Measurements from ENCODE around the gene SATB1.
"Not testable (repeated sequence)": the region's sequence is repeated elsewhere in the genome, so short reads cannot be mapped to it uniquely, and the experiment has no call there.

The SATB1 gene

DNA sequence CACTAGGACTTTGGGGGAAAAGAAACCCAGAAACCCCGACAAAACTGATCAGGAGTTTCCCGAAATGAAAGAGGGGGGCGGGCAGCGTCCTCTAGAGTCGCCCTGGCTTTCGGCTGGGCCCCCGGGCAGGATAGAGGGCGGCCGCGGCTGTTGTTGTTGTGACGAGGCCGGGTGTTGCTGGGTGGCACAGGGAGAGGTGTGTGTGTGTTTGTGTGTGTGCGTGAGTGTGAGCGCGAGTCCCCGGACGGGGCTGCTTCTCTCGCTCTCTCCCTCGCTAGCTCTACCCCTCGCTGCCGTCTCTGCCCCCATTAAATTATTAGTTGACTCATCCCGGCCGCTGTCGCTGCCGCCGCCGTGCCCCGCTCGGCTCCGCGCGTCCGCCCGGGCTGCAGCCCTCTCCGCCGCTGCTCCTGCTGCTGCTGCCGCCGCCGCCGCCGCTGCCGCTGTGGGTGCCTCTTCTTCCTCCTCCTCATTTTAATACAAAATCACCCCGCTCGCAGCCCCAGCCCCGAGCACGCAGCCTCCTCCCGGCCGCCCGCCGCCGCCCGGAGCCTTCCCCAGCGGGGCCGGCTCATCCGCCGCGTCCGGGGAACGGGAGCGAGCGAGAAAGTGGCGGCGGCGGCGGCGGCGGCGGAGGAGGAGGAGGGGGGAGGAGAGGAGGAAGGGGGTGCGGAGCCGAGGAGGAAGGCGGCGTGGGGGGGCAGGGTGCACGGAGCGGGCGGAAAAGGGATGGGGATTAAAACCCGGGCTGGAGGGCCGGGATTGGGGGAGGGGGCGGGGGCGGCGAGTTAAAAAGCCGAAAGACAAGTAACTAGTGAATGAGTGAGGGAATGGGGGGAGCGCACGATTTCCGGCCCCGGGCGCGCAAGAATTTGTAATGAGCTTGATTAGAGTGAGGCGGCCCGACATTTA is at the start of gene SATB1:
TSS of gene SATB1 (minus strand) at position 611 of the 912 bp plus-strand sequence. CDS start 4,372 bp downstream, outside the sequence.
- H3K4me1 ChIP-seq (ENCODE audit: control insufficient read depth, insufficient read depth, low read length): peaks cover 6% of the 10 kb centered on the region
- H3K36me3 ChIP-seq (ENCODE audit: control insufficient read depth, insufficient read depth, low read length): no peaks in the 10 kb centered on the region

DNA sequence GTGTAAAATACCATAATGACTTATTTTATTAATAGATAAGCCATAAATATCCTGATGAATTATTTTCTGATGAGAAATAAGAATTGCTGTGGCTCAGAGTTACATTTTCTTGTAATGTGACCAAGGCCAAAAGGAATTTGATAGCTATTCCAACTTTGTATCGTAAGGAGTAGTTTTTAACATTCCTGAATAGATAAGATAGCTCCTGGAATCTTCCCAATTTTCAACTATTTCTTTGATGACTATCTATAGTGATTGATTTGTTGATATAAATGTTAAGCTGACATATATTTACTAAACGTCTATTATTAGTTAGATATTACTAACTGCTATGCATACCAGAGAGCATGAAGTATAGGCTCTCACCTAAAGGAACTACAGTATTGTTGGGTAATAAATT is 49.1 kb upstream of the SATB1 start:
- Histone ChIP-seq H3K36me3 (ENCODE audit: control insufficient read depth, insufficient read depth, low read length) (no peaks in the 10 kb centered on the region), H3K9ac (ENCODE audit: low read length) (no peak overlapping the region), H3K9me3 (ENCODE audit: control insufficient read depth, low read length) (no peaks in the 10 kb centered on the region), H3K4me1 (ENCODE audit: control insufficient read depth, insufficient read depth, low read length) (no peaks in the 10 kb centered on the region), H3K27me3 (ENCODE audit: control insufficient read depth, insufficient read depth, low read length) (no peaks in the 10 kb centered on the region), H3K4me3 (ENCODE audit: low read length) (no peak overlapping the region)

More for the DNA sequence above, at the start of gene SATB1:
- peak within 1 kb of the TSS; percentile 85 for H3K9ac ChIP-seq (ENCODE audit: low read length)
- peaks cover 12% of the 10 kb centered on the region for H3K27me3 ChIP-seq (ENCODE audit: control insufficient read depth, insufficient read depth, low read length)
- H3K9me3 ChIP-seq (ENCODE audit: control insufficient read depth, low read length): no peaks in the 10 kb centered on the region
- peak within 1 kb of the TSS; percentile 80 for H3K4me3 ChIP-seq (ENCODE audit: low read length)

DNA sequence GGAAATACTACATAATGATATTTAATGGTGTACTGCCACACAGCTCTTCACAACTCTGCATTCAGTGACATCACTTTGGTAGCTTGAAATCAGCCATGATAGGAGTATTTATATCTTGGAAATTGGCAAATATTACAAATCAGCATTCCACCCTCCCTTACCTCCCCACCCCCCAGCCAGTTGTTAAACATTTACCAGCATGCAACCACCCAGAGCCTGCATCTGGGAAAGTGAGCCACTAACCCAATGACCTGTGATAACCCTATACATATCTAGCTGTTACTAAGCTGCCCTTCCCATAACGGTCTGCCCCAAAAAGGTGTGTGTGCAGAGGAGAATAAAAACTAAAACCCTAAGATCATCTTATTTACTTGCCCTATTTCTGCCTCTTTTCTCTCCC is 44.6 kb upstream of the SATB1 start:
- no peaks in the 10 kb centered on the region for H3K36me3 ChIP-seq (ENCODE audit: control insufficient read depth, insufficient read depth, low read length)
- H3K9ac ChIP-seq (ENCODE audit: low read length): no peak overlapping the region
- no peak overlapping the region for H3K4me3 ChIP-seq (ENCODE audit: low read length)
- H3K27me3 ChIP-seq (ENCODE audit: control insufficient read depth, insufficient read depth, low read length): no peaks in the 10 kb centered on the region
- no peaks in the 10 kb centered on the region for H3K9me3 ChIP-seq (ENCODE audit: control insufficient read depth, low read length)
- no peaks in the 10 kb centered on the region for H3K4me1 ChIP-seq (ENCODE audit: control insufficient read depth, insufficient read depth, low read length)

DNA sequence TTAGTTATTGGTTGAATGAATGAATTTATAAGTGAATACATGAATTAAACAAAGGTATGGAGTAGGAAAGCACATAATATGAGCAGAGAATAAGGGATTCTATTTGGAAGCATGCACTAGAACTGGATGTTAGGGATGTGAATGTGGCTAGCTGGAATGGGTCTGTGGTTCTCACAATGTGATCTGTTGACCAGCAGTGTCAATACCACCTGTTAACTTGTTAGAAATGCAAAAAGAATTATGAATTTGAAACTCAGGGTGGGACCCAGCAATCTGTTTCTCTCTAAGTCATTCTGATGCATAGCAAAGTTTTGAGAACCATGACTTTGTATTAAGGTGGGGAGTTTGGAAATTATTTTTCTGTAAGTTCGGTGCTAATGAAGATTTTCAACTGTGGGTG is 41.0 kb upstream of the SATB1 start:
- no peaks in the 10 kb centered on the region for H3K36me3 ChIP-seq (ENCODE audit: control insufficient read depth, insufficient read depth, low read length)
- no peaks in the 10 kb centered on the region for H3K27me3 ChIP-seq (ENCODE audit: control insufficient read depth, insufficient read depth, low read length)
- no peaks in the 10 kb centered on the region for H3K4me1 ChIP-seq (ENCODE audit: control insufficient read depth, insufficient read depth, low read length)
- no peaks in the 10 kb centered on the region for H3K9me3 ChIP-seq (ENCODE audit: control insufficient read depth, low read length)
- H3K4me3 ChIP-seq (ENCODE audit: low read length): no peak overlapping the region
- no peak overlapping the region for H3K9ac ChIP-seq (ENCODE audit: low read length)

DNA sequence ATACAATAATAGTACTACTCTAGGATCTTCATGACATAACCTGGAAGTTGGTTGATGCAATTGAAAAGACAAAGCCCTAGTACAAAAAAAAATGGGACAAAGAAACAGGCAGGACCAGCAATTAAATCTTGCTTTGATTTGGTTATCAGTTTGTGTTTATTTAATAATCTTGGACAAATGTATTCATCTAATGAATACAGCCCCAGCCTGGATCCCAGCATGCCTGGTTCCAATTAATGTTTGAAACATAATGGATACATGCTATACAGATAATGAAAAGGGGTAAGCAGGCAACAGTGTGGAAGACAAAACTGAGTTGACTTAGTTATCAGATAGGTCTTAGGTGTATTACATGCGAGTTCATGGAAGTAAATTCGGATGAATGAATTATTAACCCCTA is 29.6 kb upstream of the SATB1 start:
- Histone ChIP-seq H3K4me3 (ENCODE audit: low read length) (no peak overlapping the region), H3K36me3 (ENCODE audit: control insufficient read depth, insufficient read depth, low read length) (no peaks in the 10 kb centered on the region), H3K4me1 (ENCODE audit: control insufficient read depth, insufficient read depth, low read length) (no peaks in the 10 kb centered on the region), H3K9ac (ENCODE audit: low read length) (no peak overlapping the region), H3K9me3 (ENCODE audit: control insufficient read depth, low read length) (no peaks in the 10 kb centered on the region), H3K27me3 (ENCODE audit: control insufficient read depth, insufficient read depth, low read length) (no peaks in the 10 kb centered on the region)

DNA sequence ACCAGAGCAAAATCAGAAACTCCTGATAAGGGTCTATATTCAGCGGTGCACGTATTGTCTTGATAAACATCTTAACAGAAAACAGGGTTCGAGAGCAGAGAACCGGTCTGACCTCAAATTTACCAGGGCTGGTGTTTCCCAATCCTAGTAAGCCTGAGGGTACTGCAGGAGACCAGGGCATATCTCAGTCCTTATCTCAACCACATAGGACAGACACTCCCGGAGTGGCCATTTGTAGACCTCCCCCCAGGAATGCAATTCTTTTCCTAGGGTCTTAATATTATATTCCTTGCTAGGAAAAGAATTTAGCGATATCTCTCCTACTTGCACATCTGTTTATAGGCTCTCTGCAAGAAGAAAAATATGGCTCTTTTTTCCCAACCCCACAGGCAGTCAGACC is 24.5 kb upstream of the SATB1 start:
- H3K27me3 ChIP-seq (ENCODE audit: control insufficient read depth, insufficient read depth, low read length): peaks cover 25% of the 10 kb centered on the region
- not testable (repeated sequence) for H3K4me3 ChIP-seq (ENCODE audit: low read length); H3K36me3 ChIP-seq (ENCODE audit: control insufficient read depth, insufficient read depth, low read length); H3K9ac ChIP-seq (ENCODE audit: low read length); H3K9me3 ChIP-seq (ENCODE audit: control insufficient read depth, low read length); H3K4me1 ChIP-seq (ENCODE audit: control insufficient read depth, insufficient read depth, low read length)

DNA sequence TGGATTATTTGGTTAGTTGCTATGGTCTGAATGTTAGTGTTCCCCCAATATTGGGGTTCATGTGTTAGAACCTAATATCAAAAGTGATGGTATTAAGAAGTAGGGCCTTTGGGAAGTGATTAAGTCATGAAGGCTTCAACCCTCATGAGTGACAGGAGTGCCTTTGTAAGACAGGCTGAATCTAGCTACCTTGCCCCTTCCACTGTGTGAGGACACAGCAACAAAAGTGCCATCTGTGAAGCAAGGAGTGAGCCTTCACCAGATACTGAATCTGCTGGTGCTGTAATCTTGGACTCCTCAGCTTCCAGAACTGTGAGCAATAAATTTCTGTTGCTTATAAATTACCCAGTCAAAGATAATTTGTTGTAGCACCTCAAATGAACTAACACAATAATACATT is 22.6 kb upstream of the SATB1 start:
- Histone ChIP-seq H3K4me1 (ENCODE audit: control insufficient read depth, insufficient read depth, low read length) (peaks cover 12% of the 10 kb centered on the region), H3K4me3 (ENCODE audit: low read length) (no peak overlapping the region), H3K27me3 (ENCODE audit: control insufficient read depth, insufficient read depth, low read length) (peaks cover 44% of the 10 kb centered on the region), H3K9me3 (ENCODE audit: control insufficient read depth, low read length) (no peaks in the 10 kb centered on the region), H3K9ac (ENCODE audit: low read length) (no peak overlapping the region), H3K36me3 (ENCODE audit: control insufficient read depth, insufficient read depth, low read length) (no peaks in the 10 kb centered on the region)

DNA sequence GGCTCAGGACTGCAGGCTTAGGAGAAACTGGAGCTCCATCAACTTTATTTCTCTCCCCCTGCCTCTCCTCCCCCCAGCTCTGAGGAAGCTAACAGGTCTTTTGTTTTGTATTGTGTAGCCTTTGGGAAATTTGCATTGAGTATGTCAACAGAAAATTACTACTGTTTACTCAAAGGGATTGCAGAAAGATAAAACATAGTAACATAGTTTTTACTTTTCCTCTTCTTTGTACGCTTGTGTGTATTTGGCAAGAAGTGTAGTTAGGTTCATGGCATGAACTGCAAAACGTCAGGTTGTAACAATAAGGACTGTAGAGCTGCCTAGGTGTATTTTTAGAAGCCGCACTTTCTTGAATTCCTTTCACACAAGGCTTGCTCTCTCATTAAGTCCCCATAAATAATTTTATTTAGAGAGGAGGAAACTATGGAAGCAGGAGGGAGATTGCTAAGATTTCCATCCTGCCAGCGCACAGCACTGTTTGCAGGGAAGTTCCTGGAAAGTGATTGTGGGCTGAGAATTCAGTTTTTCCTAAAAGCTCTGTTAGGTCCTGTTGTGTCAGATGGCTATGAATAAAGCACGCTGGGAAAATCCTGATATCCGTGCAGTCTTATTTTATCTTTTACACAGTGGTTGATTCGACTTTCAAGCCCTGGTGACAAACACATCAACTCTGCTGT is 21.1 kb upstream of the SATB1 start:
- no peak overlapping the region for H3K9ac ChIP-seq (ENCODE audit: low read length)
- H3K4me3 ChIP-seq (ENCODE audit: low read length): no peak overlapping the region
- H3K9me3 ChIP-seq (ENCODE audit: control insufficient read depth, low read length): no peaks in the 10 kb centered on the region
- peaks cover 12% of the 10 kb centered on the region for H3K4me1 ChIP-seq (ENCODE audit: control insufficient read depth, insufficient read depth, low read length)
- peaks cover 50% of the 10 kb centered on the region for H3K27me3 ChIP-seq (ENCODE audit: control insufficient read depth, insufficient read depth, low read length)
- no peaks in the 10 kb centered on the region for H3K36me3 ChIP-seq (ENCODE audit: control insufficient read depth, insufficient read depth, low read length)

DNA sequence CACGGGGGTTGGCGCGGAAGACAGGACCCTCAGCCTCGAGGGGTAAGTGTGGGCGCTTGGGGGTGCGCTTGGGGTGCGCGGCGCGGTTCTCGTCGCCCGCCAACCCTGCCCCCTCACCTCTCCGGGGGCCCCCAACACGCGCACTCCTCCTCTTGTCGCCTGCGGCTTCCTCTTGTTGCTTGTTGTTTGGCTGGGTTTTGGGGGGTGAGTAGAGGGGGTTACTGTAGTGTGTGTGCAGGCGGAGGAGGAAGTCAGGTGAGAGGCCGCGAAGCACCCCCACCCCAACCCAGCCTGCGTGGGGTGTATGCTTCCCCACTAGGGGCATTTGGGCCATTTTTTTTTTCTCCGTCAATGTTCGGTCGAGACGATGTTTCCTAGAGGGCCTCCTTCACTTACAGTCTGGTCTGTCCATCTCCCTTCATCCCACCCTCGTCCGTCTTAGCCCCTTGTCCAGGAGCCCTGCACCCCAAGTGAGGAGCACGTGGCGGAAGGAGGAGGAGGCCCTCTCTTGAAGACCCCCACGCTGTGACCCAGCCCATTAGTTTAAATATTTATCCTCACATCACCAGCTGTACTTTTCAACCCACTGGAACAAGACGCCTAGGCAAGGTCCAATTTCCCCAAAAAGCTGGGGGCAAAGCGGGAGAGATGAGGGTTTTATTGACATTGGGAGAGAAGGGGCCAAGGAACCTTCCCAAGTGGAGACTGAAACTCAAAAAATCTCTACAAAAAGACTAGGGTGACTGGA is 20.4 kb upstream of the SATB1 start:
- Histone ChIP-seq H3K36me3 (ENCODE audit: control insufficient read depth, insufficient read depth, low read length) (no peaks in the 10 kb centered on the region), H3K4me1 (ENCODE audit: control insufficient read depth, insufficient read depth, low read length) (peaks cover 12% of the 10 kb centered on the region), H3K4me3 (ENCODE audit: low read length) (no peak overlapping the region), H3K9me3 (ENCODE audit: control insufficient read depth, low read length) (no peaks in the 10 kb centered on the region), H3K27me3 (ENCODE audit: control insufficient read depth, insufficient read depth, low read length) (peaks cover 55% of the 10 kb centered on the region), H3K9ac (ENCODE audit: low read length) (peak overlapping the region; percentile 25)

DNA sequence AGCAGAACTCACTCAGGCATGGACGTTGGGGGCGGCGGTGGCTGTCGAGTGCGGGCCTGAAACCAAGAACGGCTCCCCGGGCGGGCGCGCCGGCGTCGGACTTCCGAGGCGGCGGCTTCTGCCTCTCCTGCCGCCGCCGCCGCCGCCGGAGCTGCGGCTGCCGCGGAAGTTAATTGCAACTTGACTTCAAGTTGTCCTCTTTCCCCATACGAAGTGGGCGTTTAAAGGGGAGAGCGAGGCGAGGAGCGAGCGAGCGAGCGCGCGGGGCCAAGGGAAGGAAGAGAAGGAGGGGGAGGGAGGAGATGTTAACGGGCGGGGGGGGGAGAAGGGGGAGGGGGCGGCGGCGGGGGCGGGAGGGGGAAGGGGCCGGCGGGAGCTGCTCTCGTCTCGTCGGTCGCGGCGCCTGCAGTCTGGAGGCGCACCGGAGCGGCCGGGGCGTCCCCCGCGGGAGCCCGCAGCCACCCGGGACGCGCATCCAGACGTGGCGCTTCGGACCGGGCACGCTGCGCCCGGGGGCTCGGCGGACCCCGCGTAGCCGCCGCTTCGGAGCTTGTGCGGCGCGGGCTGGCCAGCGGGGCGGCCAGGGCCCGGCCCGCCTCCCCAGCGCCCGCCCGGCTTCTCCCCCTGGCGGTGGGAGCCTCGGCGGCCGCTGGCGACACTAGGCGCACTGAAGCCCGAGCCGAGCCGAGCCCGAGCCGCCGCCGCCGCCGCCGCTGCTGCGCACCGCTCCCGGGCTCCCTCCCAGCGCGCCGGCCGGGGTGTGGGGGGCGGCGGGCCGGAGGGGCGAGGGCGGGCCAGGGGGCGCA is 19.7 kb upstream of the SATB1 start:
- Histone ChIP-seq H3K36me3 (ENCODE audit: control insufficient read depth, insufficient read depth, low read length) (no peaks in the 10 kb centered on the region), H3K9ac (ENCODE audit: low read length) (peak overlapping the region; percentile 60), H3K4me1 (ENCODE audit: control insufficient read depth, insufficient read depth, low read length) (peaks cover 12% of the 10 kb centered on the region), H3K9me3 (ENCODE audit: control insufficient read depth, low read length) (no peaks in the 10 kb centered on the region), H3K27me3 (ENCODE audit: control insufficient read depth, insufficient read depth, low read length) (peaks cover 61% of the 10 kb centered on the region), H3K4me3 (ENCODE audit: low read length) (peak overlapping the region; percentile 21)

All from mucosa of stomach (tissue), 1 donor.